ENCODE measurements around the gene EBPL. TPM values are rescaled to one million over a fixed set of nuclear protein-coding genes. Genes with fewer than 3 reads are reported as not detected.
A peak's percentile ranks its signal among the peaks of the same experiment; 100 is the strongest.

EBPL gene
- polyA plus RNA-seq, 1 of the 3 experiments (the other 2 are of a cell fraction), result 113 TPM

- no peaks in the 10 kb centered on the region for H3K9me3 ChIP-seq
- ChIA-PET POLR2A (no interaction called here), CTCF (interaction anchor here (0.8 to 1.8 kb wide), 13 partner anchors 9 to 202 kb away, joined by 3 to 5 read pairs (median 4); no protein-coding TSS in a partner anchor)
- H3K4me2 ChIP-seq, result no peak overlapping the region
- no peaks in the 10 kb centered on the region for H3F3A ChIP-seq (replicated peaks; ENCODE audit: insufficient read depth)
- H3K9me2 ChIP-seq, result no peaks in the 10 kb centered on the region
- no peak overlapping the region for H3K9ac ChIP-seq
- peaks cover 35% of the 10 kb centered on the region for H3K79me2 ChIP-seq (ENCODE audit: insufficient read depth)
- peak; percentile 84 for DNase-seq
- no peak overlapping the region for H3K27ac ChIP-seq (ENCODE audit: low read depth in 2 of 2, low read length in 1 of 2)
- WGBS (ENCODE audit: low lambda C conversion rate), result 62% methylated on average over 5 of the region's 5 CpGs
- peaks cover 0 to 3% of the 10 kb centered on the region in 2 experiments; a peak in 1 of 4 replicates for H3K4me1 ChIP-seq (ENCODE audit: control insufficient read depth in 1 of 2, insufficient read depth in 2 of 2, low read depth in 1 of 2, low read length in 1 of 2)
- no peaks in the 10 kb centered on the region for H3K27me3 ChIP-seq (ENCODE audit: insufficient read depth)
- H3K4me3 ChIP-seq (ENCODE audit: low read depth in 2 of 2, low read length in 1 of 2), result no peak overlapping the region
- H2AFZ ChIP-seq (ENCODE audit: low read depth), result no peak overlapping the region
- peaks cover 2 to 8% of the 10 kb centered on the region in 2 experiments for H3K36me3 ChIP-seq (replicated peaks in 1 of 2; ENCODE audit: control insufficient read depth in 1 of 2, insufficient read depth in 2 of 2, low read length in 1 of 2)
- H4K20me1 ChIP-seq (ENCODE audit: insufficient read depth), result no peaks in the 10 kb centered on the region
- no peak for TF ChIP-seq MEF2A (IDR thresholded peaks at IDR 0.05; ENCODE audit: borderline replicate concordance, low read depth)
- no peak for TF ChIP-seq EP300 (IDR thresholded peaks at IDR 0.05; ENCODE audit: borderline replicate concordance in 1 of 2, low read depth in 1 of 2, low read length in 1 of 2)
- no peak for TF ChIP-seq GABPA (IDR thresholded peaks at IDR 0.05; ENCODE audit: low read depth)
- TF ChIP-seq TCF12 (IDR thresholded peaks at IDR 0.05), result no peak
- no peak for TF ChIP-seq REST (IDR thresholded peaks at IDR 0.05; ENCODE audit: low read depth, low read length)
- TF ChIP-seq TEAD4 (IDR thresholded peaks at IDR 0.05; ENCODE audit: borderline replicate concordance, insufficient read depth), result no peak
- no peak for TF ChIP-seq JUND (IDR thresholded peaks at IDR 0.05)
- TF ChIP-seq, protein P1, sequence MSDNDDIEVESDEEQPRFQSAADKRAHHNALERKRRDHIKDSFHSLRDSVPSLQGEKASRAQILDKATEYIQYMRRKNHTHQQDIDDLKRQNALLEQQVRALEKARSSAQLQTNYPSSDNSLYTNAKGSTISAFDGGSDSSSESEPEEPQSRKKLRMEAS (IDR thresholded peaks at IDR 0.05; ENCODE audit: low read depth), result no peak
- TF ChIP-seq, protein P2, sequence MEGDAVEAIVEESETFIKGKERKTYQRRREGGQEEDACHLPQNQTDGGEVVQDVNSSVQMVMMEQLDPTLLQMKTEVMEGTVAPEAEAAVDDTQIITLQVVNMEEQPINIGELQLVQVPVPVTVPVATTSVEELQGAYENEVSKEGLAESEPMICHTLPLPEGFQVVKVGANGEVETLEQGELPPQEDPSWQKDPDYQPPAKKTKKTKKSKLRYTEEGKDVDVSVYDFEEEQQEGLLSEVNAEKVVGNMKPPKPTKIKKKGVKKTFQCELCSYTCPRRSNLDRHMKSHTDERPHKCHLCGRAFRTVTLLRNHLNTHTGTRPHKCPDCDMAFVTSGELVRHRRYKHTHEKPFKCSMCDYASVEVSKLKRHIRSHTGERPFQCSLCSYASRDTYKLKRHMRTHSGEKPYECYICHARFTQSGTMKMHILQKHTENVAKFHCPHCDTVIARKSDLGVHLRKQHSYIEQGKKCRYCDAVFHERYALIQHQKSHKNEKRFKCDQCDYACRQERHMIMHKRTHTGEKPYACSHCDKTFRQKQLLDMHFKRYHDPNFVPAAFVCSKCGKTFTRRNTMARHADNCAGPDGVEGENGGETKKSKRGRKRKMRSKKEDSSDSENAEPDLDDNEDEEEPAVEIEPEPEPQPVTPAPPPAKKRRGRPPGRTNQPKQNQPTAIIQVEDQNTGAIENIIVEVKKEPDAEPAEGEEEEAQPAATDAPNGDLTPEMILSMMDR (IDR thresholded peaks at IDR 0.05), result peak; percentile 91
- TF ChIP-seq SMC3 (IDR thresholded peaks at IDR 0.05; ENCODE audit: low read depth, low read length), result peak; percentile 93
- TF ChIP-seq IRF3 (IDR thresholded peaks at IDR 0.05; ENCODE audit: low read depth, low read length), result no peak
- no peak for TF ChIP-seq GATA2 (CRISPR knock-in tag; IDR thresholded peaks at IDR 0.05)
- TF ChIP-seq NRF1 (IDR thresholded peaks at IDR 0.05; ENCODE audit: low read depth, low read length), result no peak
- TF ChIP-seq RXRA (IDR thresholded peaks at IDR 0.05; ENCODE audit: borderline replicate concordance, low read depth), result no peak
- TF ChIP-seq, protein P3, sequence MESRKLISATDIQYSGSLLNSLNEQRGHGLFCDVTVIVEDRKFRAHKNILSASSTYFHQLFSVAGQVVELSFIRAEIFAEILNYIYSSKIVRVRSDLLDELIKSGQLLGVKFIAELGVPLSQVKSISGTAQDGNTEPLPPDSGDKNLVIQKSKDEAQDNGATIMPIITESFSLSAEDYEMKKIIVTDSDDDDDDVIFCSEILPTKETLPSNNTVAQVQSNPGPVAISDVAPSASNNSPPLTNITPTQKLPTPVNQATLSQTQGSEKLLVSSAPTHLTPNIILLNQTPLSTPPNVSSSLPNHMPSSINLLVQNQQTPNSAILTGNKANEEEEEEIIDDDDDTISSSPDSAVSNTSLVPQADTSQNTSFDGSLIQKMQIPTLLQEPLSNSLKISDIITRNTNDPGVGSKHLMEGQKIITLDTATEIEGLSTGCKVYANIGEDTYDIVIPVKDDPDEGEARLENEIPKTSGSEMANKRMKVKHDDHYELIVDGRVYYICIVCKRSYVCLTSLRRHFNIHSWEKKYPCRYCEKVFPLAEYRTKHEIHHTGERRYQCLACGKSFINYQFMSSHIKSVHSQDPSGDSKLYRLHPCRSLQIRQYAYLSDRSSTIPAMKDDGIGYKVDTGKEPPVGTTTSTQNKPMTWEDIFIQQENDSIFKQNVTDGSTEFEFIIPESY (IDR thresholded peaks at IDR 0.05; ENCODE audit: borderline replicate concordance, low read depth), result no peak
- TF ChIP-seq FOXJ3 (CRISPR knock-in tag; IDR thresholded peaks at IDR 0.05), result no peak
- 0 out of 2 replicates have a peak, but pooled peaks have one; percentile 38 for TF ChIP-seq RCOR1 (IDR thresholded peaks at IDR 0.05; ENCODE audit: low read length)
- TF ChIP-seq FOSL2 (IDR thresholded peaks at IDR 0.05; ENCODE audit: borderline replicate concordance, low read depth), result no peak
- TF ChIP-seq POLR2AphosphoS5 (IDR thresholded peaks at IDR 0.05; ENCODE audit: low read depth, low read length), result no peak
- no peak for TF ChIP-seq ELF1 (IDR thresholded peaks at IDR 0.05)
- no peak for TF ChIP-seq SIN3A (IDR thresholded peaks at IDR 0.05; ENCODE audit: borderline replicate concordance, low read depth, low read length)
- no peak for TF ChIP-seq NFIC (IDR thresholded peaks at IDR 0.05; ENCODE audit: borderline replicate concordance)
- no peak for TF ChIP-seq YY1 (IDR thresholded peaks at IDR 0.05; ENCODE audit: low read depth)
- TF ChIP-seq RFX5 (IDR thresholded peaks at IDR 0.05; ENCODE audit: low read length), result no peak
- TF ChIP-seq, protein P4, sequence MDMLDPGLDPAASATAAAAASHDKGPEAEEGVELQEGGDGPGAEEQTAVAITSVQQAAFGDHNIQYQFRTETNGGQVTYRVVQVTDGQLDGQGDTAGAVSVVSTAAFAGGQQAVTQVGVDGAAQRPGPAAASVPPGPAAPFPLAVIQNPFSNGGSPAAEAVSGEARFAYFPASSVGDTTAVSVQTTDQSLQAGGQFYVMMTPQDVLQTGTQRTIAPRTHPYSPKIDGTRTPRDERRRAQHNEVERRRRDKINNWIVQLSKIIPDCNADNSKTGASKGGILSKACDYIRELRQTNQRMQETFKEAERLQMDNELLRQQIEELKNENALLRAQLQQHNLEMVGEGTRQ (IDR thresholded peaks at IDR 0.05; ENCODE audit: borderline replicate concordance, low read depth, low read length), result no peak
Measured at GRCh38 chr13:49669735-49670309, 21.5 kb downstream of the EBPL start.

All from SK-N-SH (cell line).